GM19455 (cell line): ENCODE measurements around the gene MSL1.

ENCODE experiments used
- ATAC-seq: cut with Tn5 transposase; IDR thresholded peaks from one replicate; pipeline ENCODE4 v1.9.1; 2021; ENCODE audit not compliant: unreplicated experiment

The MSL1 gene

DNA sequence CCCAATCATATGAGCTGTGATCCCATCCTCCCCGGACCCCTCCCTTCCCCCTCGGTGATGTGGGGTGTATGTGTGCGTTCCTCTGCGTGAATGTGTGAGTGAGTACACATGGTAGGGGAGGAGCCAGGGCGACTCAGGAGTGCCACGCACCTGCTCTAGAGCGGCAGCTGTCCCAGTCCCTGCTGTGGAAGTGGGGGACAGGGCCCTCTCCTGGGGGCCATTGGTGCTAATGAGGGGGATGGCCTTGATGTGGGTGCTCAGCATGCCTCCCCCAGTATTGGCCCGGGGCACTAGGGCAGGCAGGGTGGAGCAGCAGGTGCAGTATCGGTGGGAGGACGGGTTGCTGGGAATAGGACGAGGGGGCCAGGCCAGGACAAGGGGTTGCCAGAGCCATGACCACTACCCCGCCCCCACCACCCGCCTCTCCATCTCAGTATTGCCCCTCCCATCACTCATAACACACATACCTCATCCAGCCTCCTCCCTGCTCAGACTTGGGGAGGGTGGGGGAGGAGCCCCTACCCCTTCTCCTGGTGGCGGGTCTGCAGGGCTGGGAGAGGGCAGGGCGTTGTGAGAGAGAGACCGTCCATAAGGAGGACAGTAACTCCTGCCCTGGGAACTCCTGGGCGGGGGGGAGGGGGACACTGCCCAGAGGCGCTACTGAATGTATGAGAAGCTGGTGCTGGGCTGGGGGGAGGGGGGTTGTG is 29.9 kb upstream of the MSL1 start:
- no peak for ATAC-seq

DNA sequence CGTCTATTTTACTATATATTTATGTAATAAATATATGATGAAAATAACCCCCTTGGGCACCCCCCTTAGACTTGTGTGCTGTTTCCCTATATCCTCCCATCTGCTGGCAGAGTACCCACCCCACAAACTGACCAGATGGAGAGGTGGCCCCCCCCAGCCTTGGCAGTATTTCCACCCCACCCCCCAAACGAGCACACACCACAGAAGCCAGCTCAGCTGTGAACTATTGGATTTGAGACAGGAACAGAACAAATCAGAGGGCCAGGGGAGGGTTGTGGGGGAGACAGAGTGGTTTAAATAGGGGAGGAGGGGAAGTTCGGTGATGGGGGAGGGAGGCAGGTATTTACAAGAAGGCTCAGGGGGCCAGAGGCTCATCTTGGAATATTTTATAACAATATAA is 29.2 kb upstream of the MSL1 start:
- no peak for ATAC-seq

DNA sequence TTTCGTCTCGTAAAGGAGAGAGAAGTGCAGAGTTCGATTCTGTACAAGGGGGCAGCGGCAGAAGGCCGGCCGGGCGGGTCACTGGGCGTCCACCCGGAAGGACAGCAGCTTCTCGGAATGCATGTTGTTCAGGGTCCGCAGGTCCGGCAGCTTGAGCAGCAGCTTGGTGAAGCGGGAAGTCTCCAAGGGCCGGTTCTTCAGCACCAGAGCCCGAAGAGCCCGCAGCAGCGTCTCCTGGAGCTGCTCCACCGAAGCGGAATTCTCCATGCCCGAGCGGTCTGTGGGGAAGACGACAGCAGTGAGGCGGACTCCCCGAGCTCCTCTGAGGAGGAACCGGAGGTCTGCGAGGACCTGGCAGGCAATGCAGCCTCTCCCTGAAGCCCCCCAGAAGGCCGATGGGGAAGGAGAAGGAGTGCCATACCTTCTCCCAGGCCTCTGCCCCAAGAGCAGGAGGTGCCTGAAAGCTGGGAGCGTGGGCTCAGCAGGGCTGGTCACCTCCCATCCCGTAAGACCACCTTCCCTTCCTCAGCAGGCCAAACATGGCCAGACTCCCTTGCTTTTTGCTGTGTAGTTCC is 28.7 kb upstream of the MSL1 start:
- no peak for ATAC-seq

DNA sequence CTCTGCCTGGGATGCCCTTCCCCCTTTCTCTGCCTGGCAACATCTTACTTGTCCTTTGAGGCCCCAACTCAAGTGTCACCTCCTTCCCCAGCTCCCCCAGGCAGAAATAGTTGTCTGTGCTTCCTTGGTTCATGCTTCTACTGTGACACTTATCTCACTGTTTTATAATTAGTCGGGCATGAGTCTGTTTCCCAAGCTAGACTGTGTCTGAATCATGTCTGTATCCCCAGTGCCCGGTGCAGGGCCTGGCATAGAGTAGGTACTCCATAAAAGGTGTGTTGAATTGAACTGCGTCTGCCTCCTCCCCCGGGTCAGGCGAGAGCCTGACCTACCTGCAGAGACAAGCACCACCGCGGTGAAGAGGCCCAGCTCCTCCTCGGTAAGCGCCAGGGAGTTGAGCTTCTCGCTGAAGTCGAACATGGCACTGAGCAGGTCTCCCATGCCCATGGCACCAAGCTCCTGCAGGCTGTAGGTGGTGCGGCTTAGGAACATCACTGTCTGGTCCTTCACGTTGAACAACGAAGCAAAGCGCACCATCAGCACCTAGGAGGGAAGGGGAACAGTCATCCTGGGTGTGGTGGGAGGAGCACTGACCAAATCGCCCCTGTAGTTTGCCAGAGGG is 28.1 kb upstream of the MSL1 start:
- ATAC-seq = no peak

DNA sequence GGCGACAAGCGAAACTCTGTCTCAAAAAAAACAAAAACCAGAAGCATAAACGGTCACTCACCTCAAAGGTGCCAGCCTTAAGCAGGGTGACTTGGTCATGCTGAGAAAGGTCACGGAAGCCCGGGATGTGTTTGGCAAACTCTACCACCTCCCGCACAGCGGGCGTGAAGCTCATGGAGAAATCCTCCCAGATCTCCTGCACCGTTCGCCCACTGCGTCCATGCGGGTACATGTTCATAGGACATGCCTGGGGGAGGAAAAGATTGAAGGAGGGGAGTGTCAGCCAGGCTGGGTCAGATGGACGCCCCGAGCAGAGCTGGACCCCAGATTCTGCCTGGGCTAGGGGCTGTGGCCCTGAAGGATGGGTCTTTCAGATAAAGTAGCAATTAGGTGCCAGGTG is 26.9 kb upstream of the MSL1 start:
- no peak for ATAC-seq

DNA sequence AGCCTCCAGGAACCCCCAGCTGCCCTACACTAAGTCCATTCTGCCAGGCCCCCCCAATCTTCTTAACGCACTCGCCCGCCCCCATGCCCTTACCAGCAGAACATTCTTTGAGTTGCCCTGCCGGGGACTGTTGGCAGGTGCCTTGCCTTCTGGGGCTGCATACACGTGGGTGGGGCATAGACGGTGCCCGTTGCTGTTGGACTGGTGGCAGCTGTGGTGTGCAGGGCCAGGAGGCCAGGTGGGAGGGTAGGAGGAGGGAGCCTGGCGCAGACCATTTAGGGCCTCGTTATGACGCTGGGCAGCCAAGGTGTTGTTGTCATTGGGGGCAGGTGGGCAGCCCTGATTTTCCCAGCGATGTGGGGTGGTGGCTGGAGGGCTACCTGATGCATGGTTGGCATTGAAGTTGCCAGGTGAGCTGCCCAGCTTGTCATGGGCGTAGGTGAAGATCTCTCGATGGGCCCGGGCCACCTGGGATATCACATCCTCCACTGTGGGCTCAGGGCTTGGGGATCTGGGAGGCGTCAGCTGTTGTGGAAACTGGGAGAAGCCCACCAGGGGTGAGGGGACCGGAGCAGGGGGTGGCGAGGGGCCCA is 26.3 kb upstream of the MSL1 start:
- no peak for ATAC-seq

DNA sequence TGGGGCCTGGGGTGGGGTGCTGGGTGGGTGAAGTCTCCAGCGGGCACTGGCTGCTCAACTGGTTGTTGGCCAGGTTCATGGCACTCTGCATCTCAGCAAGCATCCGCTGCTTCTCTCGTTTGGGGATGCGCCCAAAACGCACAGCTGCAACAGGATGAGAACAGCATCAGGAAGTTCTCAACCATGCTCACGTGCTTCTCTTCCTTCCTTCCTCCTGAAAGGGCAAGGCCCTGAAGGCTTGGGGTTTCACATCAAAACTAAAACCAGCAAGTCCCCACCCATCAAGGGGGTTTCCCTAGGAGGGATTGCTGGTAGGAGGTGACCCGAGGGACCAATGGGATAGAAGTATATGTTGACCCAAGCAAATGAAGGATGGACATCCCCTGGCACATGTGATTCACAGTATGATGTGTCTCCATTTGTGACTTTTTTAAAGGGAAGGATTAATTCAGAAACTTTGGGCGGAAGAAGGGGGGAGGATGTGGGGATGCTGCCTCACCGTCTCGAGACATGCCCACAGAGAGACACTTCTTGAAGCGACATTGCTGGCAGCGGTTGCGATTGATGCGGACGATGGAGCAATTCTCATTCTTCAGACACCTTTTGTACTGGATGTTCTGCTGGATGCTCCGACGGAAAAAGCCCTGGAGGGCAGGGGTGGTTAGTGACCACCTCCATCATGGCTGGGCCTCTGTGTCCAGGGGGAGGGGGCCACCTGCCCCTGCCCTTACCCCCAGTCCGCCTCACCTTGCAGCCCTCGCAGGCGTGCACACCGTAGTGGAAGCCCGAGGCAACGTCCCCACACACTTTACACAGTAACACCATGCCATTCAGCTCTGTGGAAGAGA is 25.6 kb upstream of the MSL1 start:
- peak; percentile 43 for ATAC-seq

DNA sequence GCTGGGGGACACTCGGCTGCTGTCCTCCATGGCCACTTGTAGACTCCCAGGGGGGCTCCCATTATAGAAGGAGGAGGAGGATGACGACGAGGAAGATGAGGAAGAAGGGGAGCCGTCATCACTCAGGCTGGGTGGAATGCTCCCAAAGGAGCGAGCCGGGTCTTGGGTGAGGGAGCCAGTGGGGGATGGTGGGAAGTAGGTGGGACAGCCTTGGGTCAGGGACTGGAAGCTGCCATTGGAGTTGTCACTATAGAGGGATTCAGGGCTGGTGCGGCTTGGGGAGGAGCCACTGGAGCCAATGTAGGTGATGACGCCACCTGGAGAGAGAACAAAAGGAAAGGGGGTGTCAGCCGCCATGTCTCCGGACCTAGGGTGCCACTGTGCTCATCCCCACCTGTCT is 24.7 kb upstream of the MSL1 start:
- ATAC-seq = no peak

GRCh38 chr17:40097931-40098845 is 23.6 kb upstream of the MSL1 start:
- ATAC-seq = no peak

- peak; percentile 58 for ATAC-seq
Measured at GRCh38 chr17:40098846-40099618, 22.7 kb upstream of the MSL1 start.

DNA sequence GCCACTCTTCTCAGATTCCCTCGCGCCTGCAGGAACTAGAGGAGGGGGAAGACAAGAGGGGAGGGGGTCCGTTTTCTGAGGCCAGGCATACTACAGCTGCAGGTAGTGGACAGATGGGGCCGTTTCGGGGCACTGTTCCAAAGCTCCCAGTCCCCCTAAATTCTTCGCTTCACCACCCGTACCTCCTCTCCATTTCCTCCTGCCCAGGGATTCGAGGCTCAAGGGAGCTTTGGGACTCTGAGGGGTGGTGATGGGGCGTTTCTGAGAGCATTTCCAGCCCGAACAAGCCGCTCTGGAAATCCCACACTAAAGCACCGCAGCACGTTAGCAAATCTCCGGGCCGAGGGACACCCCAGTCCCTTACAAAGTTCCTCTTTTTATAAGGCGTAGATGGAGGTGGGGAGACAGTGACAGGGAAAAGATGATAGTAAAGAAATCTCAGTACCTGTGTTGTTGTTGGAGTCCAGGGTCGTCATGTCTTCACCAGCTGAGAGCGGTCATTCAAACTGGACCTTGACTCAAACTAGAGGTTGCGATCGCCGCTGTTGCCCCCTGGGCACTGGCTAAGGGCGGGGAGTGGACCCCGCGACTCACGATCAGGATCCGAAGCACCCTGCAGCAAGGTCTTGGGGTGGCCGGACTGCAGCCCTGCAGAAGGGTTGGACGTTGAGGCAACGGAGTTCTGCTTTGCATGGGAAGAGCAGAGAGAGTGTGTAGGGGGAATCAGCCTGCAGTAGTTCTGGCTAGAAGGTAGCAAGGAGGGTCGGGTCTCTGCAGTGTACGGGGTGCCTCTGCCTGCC is 22.0 kb upstream of the MSL1 start:
- ATAC-seq = no peak

DNA sequence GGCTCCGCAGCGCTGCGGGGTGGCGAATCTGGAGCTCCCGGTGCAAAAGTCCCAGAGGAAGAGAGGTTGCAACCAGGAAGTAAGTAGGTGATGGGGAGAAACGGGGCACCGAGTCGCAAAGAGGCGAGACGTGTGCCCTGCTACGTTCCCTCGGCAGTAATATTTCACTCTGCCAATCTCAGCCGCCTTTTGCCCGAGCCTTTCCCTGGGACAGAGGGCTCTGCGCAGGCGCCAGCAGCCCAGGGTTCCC is 21.4 kb upstream of the MSL1 start, which contains the start of gene NR1D1:
TSS of gene NR1D1 (minus strand) at position 171 of the 250 bp plus-strand sequence. CDS start 495 bp downstream, outside the sequence.
- no peak for ATAC-seq

- no peak for ATAC-seq
Measured at GRCh38 chr17:40100669-40101366, 21.0 kb upstream of the MSL1 start.

- ATAC-seq = no peak
Measured at GRCh38 chr17:40101367-40102210, 20.2 kb upstream of the MSL1 start.

DNA sequence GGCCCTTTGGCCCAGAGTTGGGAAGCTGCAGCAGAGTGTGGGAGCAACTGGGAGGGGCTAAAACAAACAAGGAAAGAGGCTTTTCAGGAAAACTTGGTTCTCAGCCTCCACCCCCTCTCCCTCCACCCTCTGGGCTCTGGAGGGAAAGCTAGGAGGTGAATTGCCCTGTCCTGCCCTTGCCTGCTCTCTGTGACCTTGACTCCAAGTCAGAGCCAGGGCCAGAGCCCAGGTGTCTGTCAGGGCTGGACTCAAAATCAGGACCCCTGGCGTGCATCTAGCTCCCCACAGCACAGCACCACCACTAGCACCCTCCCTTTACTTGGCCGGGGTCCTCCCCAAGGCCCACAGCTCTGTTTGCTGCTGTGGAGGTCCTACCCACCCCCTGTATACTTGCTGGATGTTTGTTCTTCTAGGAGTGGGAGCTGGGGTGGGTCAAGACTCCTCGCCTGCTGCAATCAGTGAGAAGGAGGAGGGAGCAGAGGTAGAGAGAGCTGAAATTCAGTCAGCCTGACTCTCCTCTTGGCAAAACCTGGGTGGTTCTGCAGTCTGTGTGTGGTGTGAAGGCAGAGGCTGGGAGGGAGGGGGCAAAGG is 18.6 kb upstream of the MSL1 start:
- ATAC-seq = no peak

GRCh38 chr17:40103688-40104087 is 18.1 kb upstream of the MSL1 start:
- no peak for ATAC-seq
